OCI-LY3 (cell line): ENCODE results near the gene BEND2.

Experiments used
- H2AFZ ChIP-seq: fragments of 200-600, 300-600 bp; shearing (Covaris generic); 2 replicates; pipeline ENCODE4 v1.6.0; 2014; ENCODE audit warnings: antibody characterized with exemption, low read depth, low read length
- H3K27ac ChIP-seq: fragments of 200-600, 300-600 bp; sonication (generic); 2 replicates; pipeline ENCODE4 v1.5.1; 2014; ENCODE audit warnings: mild to moderate bottlenecking, low read length, moderate library complexity, mixed read lengths
- H3K27me3 ChIP-seq: fragments of 200-600, 300-600 bp; sonication (generic); 2 replicates; pipeline ENCODE4 v1.6.1; 2014; ENCODE audit warnings: low read depth, low read length, mixed read lengths
- H3K36me3 ChIP-seq: fragments of 200-600, 300-600 bp; sonication (generic); replicated peaks from 2 replicates; pipeline ENCODE3; 2014; ENCODE audit warnings: low read depth, low read length, mixed read lengths
- H3K4me1 ChIP-seq: fragments of 300-600, 200-600 bp; sonication (generic); 2 replicates; pipeline ENCODE4 v1.6.1; 2014; ENCODE audit warnings: low read length, mixed read lengths
- H3K4me2 ChIP-seq: fragments of 200-600, 300-600 bp; sonication (generic); 2 replicates; pipeline ENCODE4 v1.6.1; 2014; ENCODE audit warnings: low read length, mixed read lengths
- H3K4me3 ChIP-seq: fragments of 300-600, 200-600 bp; sonication (generic); 2 replicates; pipeline ENCODE4 v1.5.1; 2014; ENCODE audit warnings: antibody characterized with exemption, mild to moderate bottlenecking, low read length, moderate library complexity
- H3K79me2 ChIP-seq: fragments of 300-600, 200-600 bp; shearing (Covaris generic); 2 replicates; pipeline ENCODE4 v1.6.1; 2014; ENCODE audit warnings: mild to moderate bottlenecking, low read length, mixed read lengths
- H3K9ac ChIP-seq: fragments of 300-600, 200-600 bp; shearing (Covaris generic); 2 replicates; pipeline ENCODE4 v1.6.0; 2014; ENCODE audit warnings: mild to moderate bottlenecking, low read length, moderate library complexity
- H3K9me3 ChIP-seq: fragments of 200-600, 300-600 bp; shearing (Covaris generic); 2 replicates; pipeline ENCODE4 v1.6.1; 2014; ENCODE audit warnings: low read length, mixed read lengths; ENCODE audit not compliant: insufficient read depth
- H4K20me1 ChIP-seq: fragments of 200-600, 300-600 bp; sonication (generic); 2 replicates; pipeline ENCODE4 v1.6.1; 2016; ENCODE audit warnings: low read length, mixed read lengths; ENCODE audit not compliant: insufficient read depth
- EZH2phosphoT487 ChIP-seq: fragments of 200-600 bp; shearing (Covaris generic); IDR thresholded peaks from 2 replicates; pipeline ENCODE4 v1.6.1; 2018; ENCODE audit warnings: antibody characterized with exemption, mixed run types, low read depth
- TF ChIP-seq, protein P1 (sequence below): fragments of 200-600, 300-600 bp; sonication (generic); IDR thresholded peaks from 2 replicates; pipeline ENCODE4 v1.5.1; 2014; ENCODE audit warnings: antibody characterized with exemption, low read length, low read depth

The BEND2 gene

DNA sequence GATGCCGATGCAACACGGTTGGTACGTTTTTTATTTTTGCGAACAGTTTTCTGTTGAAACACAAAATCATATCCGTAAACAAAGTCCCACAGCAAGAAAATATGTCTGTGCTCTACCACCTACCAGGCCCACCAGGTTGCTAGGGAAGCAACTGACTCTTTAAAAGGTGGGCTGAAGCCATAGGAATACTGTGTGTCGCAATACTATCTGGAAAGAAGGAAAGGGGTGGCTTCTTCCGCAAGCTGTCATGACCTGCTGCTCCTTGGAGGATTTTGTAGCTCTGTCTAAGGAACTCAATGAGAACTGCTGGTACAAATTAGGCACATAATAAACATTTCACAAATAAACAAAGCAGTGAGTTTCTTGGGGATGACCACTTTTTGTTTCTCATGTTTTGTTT is 46.5 kb downstream of the BEND2 start:
- H3K4me2 ChIP-seq: no peak overlapping the region

DNA sequence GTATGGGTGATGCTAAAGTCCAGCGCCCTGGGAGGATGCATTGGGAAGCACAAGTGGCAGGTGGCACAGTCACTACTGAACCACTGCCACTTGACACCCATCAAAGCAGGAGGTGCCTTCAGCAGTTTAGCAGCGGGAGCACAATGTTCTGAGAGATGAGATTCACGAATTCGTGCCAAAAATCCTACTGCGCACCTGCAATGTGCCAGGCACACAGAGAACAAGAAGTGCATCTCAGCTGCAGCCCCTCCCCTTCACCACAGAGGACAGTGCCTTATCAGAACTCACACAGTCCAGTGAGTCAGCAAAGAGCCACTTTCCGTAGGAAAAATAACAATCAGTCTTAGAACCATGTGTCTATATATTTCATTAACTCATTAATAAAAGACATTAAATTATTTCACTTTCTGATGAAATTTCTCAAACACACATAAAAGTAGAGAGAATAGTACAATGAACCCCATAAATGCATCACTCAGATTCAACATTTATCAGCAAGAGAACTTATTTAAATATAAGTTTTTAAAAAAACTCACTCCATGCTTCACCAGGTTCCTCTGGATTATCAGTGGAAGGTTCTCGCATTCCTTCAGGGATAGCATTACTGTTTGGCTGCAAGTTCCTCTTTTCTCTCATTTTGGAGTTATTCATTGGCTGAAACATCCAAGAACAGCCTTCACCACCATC is 47.0 kb downstream of the BEND2 start:
- no peak overlapping the region for H3K9ac ChIP-seq
- H3K36me3 ChIP-seq: no peaks in the 10 kb centered on the region
- no peaks in the 10 kb centered on the region for H3K27me3 ChIP-seq
- no peak overlapping the region for H3K4me3 ChIP-seq
- H3K9me3 ChIP-seq: no peaks in the 10 kb centered on the region
- H3K4me2 ChIP-seq: no peak overlapping the region
- TF ChIP-seq, protein P1, sequence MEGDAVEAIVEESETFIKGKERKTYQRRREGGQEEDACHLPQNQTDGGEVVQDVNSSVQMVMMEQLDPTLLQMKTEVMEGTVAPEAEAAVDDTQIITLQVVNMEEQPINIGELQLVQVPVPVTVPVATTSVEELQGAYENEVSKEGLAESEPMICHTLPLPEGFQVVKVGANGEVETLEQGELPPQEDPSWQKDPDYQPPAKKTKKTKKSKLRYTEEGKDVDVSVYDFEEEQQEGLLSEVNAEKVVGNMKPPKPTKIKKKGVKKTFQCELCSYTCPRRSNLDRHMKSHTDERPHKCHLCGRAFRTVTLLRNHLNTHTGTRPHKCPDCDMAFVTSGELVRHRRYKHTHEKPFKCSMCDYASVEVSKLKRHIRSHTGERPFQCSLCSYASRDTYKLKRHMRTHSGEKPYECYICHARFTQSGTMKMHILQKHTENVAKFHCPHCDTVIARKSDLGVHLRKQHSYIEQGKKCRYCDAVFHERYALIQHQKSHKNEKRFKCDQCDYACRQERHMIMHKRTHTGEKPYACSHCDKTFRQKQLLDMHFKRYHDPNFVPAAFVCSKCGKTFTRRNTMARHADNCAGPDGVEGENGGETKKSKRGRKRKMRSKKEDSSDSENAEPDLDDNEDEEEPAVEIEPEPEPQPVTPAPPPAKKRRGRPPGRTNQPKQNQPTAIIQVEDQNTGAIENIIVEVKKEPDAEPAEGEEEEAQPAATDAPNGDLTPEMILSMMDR: no peak
- no peak for TF ChIP-seq EZH2phosphoT487
- no peak overlapping the region for H2AFZ ChIP-seq
- no peaks in the 10 kb centered on the region for H3K4me1 ChIP-seq
- H3K27ac ChIP-seq: no peak overlapping the region
- H4K20me1 ChIP-seq: no peaks in the 10 kb centered on the region
- H3K79me2 ChIP-seq: no peaks in the 10 kb centered on the region

More for the DNA sequence above, 46.5 kb downstream of the BEND2 start:
- Histone ChIP-seq H3K79me2 (no peaks in the 10 kb centered on the region), H3K4me3 (no peak overlapping the region), H3K27me3 (no peaks in the 10 kb centered on the region), H3K4me1 (no peaks in the 10 kb centered on the region), H2AFZ (no peak overlapping the region), H3K9ac (no peak overlapping the region), H3K36me3 (no peaks in the 10 kb centered on the region), H4K20me1 (no peaks in the 10 kb centered on the region), H3K27ac (no peak overlapping the region), H3K9me3 (no peaks in the 10 kb centered on the region)
- TF ChIP-seq, protein P1: no peak
- TF ChIP-seq EZH2phosphoT487: no peak

DNA sequence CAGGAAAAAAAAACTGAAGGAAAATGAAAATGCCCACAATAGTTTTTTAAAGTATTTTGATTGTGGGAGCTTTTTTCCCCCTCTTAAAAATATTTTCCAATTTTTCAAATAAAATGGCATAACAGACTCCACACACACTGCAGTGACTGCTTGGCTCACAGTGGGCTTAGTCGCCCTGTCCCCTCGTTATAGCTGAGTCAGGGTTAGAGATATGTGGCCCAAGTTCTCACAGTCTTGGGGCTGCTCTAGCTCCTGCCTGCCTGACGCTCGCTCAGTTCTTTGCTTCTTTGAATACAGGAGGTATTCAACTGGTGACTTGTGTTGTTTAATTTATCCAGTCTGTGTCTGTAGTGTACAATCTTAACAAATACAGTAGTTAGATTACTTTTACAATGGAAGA is 47.7 kb downstream of the BEND2 start:
- Histone ChIP-seq H3K4me3 (no peak overlapping the region), H4K20me1 (no peaks in the 10 kb centered on the region), H3K4me2 (no peak overlapping the region), H3K9ac (no peak overlapping the region), H3K36me3 (no peaks in the 10 kb centered on the region), H3K4me1 (no peaks in the 10 kb centered on the region), H3K79me2 (no peaks in the 10 kb centered on the region), H2AFZ (no peak overlapping the region), H3K27ac (no peak overlapping the region), H3K27me3 (no peaks in the 10 kb centered on the region), H3K9me3 (no peaks in the 10 kb centered on the region)
- TF ChIP-seq, protein P1: no peak
- no peak for TF ChIP-seq EZH2phosphoT487

DNA sequence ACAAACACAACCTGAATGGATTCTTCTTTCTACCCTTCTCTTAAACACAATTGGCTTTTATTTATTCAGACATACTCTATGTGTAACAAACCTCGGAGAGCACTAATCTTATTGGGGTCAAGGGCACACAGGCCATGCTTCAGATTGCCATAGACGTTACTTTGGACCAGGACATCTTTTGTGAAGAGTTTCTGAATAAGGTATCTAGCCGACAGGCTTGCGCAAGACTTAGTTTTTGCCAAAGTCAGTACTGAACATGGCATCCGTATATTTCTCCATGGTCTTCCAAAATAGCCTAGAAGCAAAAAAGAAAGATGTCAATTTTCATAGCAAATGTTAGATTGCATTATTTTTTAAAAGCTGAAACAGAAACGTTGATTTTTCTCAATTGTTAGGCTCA is 49.8 kb downstream of the BEND2 start:
- no peaks in the 10 kb centered on the region for H3K9me3 ChIP-seq
- H3K4me2 ChIP-seq: no peak overlapping the region
- no peak overlapping the region for H3K27ac ChIP-seq
- H3K36me3 ChIP-seq: no peaks in the 10 kb centered on the region
- H3K79me2 ChIP-seq: no peaks in the 10 kb centered on the region
- no peaks in the 10 kb centered on the region for H4K20me1 ChIP-seq
- no peaks in the 10 kb centered on the region for H3K4me1 ChIP-seq
- no peaks in the 10 kb centered on the region for H3K27me3 ChIP-seq
- H3K9ac ChIP-seq: no peak overlapping the region
- H3K4me3 ChIP-seq: no peak overlapping the region
- H2AFZ ChIP-seq: no peak overlapping the region
- TF ChIP-seq EZH2phosphoT487: no peak
- TF ChIP-seq, protein P1: no peak
